GM19328 (cell line): ENCODE data around the gene CHMP1A.

Experiments used
- ATAC-seq: cut with Tn5 transposase; IDR thresholded peaks from one replicate; pipeline ENCODE4 v1.9.1; 2021; ENCODE audit warnings: mild to moderate bottlenecking, moderate library complexity; ENCODE audit not compliant: unreplicated experiment

CHMP1A gene

GRCh38 chr16:89607937-89608740, 49.4 kb downstream of the CHMP1A start:
- ATAC-seq = no peak

GRCh38 chr16:89607453-89607852, 50.1 kb downstream of the CHMP1A start:
- ATAC-seq = no peak

- no peak for ATAC-seq
Observed at GRCh38 chr16:89606006-89606405, 51.5 kb downstream of the CHMP1A start.

- ATAC-seq = no peak
Observed at GRCh38 chr16:89605186-89605970, 52.1 kb downstream of the CHMP1A start.

- no peak for ATAC-seq
Observed at GRCh38 chr16:89604764-89605163, 52.7 kb downstream of the CHMP1A start.

GRCh38 chr16:89602952-89603590, 54.4 kb downstream of the CHMP1A start:
- ATAC-seq = no peak

GRCh38 chr16:89602273-89602951, 55.1 kb downstream of the CHMP1A start:
- no peak for ATAC-seq

- no peak for ATAC-seq
Observed at GRCh38 chr16:89601906-89602272, 55.6 kb downstream of the CHMP1A start.

GRCh38 chr16:89600956-89601355, 56.6 kb downstream of the CHMP1A start:
- ATAC-seq = no peak

- no peak for ATAC-seq
Observed at GRCh38 chr16:89600427-89600826, 57.1 kb downstream of the CHMP1A start.

GRCh38 chr16:89599902-89600301, 57.6 kb downstream of the CHMP1A start:
- ATAC-seq = no peak

GRCh38 chr16:89599451-89599858, 58.1 kb downstream of the CHMP1A start:
- ATAC-seq = no peak

- no peak for ATAC-seq
Observed at GRCh38 chr16:89598199-89598598, 59.3 kb downstream of the CHMP1A start.

- ATAC-seq = no peak
Observed at GRCh38 chr16:89596957-89597649, 60.4 kb downstream of the CHMP1A start.

GRCh38 chr16:89596061-89596689, 61.3 kb downstream of the CHMP1A start:
- no peak for ATAC-seq

- ATAC-seq = no peak
Observed at GRCh38 chr16:89595330-89596060, 62.0 kb downstream of the CHMP1A start.
